Spleen (tissue), 11 donors: ENCODE data around the gene ITGAV. TPM values are rescaled to one million over a fixed set of nuclear protein-coding genes. Genes with fewer than 3 reads are reported as not detected.

ENCODE experiments used
- DNase-seq: peaks from one replicate; pipeline ENCODE4 v3.0.0-alpha.2; 2020
- H3K27ac ChIP-seq, 8 donors: fragments of 200-600 bp; sonication (generic) in 7 of 8; 1 replicate in 4 of 8; 2 replicates in 4 of 8; pipeline versions ENCODE4 v1.5.0 to v1.8.0; 2016 to 2021; ENCODE audit warnings: inconsistent platforms in 4 of 8, mild to moderate bottlenecking in 4 of 8, moderate library complexity in 1 of 8
- H3K27me3 ChIP-seq, 7 donors: fragments of 200-600 bp; sonication (generic) in 6 of 7; replicated peaks in 1 of 7; 1 replicate in 4 of 7; 2 replicates in 3 of 7; pipeline versions ENCODE4 v1.5.0 to v1.8.0; 2016 to 2021; ENCODE audit warnings: inconsistent platforms in 3 of 7, mild to moderate bottlenecking in 1 of 7
- H3K36me3 ChIP-seq, 6 donors: fragments of 200-600 bp; sonication (generic) in 5 of 6; 1 replicate in 4 of 6; 2 replicates in 2 of 6; pipeline versions ENCODE4 v1.5.0 to v1.8.0; 2016 to 2021; ENCODE audit warnings: inconsistent platforms in 2 of 6
- H3K4me1 ChIP-seq, 6 donors: fragments of 200-600 bp; sonication (generic) in 5 of 6; 1 replicate in 3 of 6; 2 replicates in 3 of 6; pipeline versions ENCODE4 v1.5.0 to v1.8.0; 2016 to 2021; ENCODE audit warnings: inconsistent platforms in 3 of 6
- H3K4me3 ChIP-seq, 8 donors: fragments of 200-600 bp; sonication (generic) in 7 of 8; 1 replicate in 4 of 8; 2 replicates in 4 of 8; pipeline versions ENCODE4 v1.5.0 to v1.8.0; 2016 to 2021; ENCODE audit warnings: inconsistent platforms in 4 of 8, mild to moderate bottlenecking in 4 of 8, moderate library complexity in 2 of 8
- H3K9me3 ChIP-seq, 8 donors: fragments of 200-600 bp; sonication (generic) in 7 of 8; 1 replicate in 4 of 8; 2 replicates in 4 of 8; pipeline versions ENCODE4 v1.5.0 to v1.8.0; 2016 to 2021; ENCODE audit warnings: inconsistent platforms in 4 of 8
- POLR2A ChIP-seq, 3 donors: fragments of 450-650 bp; IDR thresholded peaks; one replicate each; pipeline ENCODE4 v1.5.1; 2017; ENCODE audit warnings: antibody characterized with exemption in 3 of 3, mild to moderate bottlenecking in 1 of 3
- POLR2AphosphoS5 ChIP-seq, 3 donors: sonication (generic); formaldehyde crosslinking; IDR thresholded peaks; one replicate each; pipeline ENCODE4 v1.5.1; 2017; ENCODE audit warnings: antibody characterized with exemption in 3 of 3
- WGBS, 5 donors: extraction: QIAGEN DNeasy Blood & Tissue Kit in 3 of 5; methylation state at CpG; one replicate each; pipeline versions ENCODE4 v1.1.5 to v1.1.7; 2013 to 2018; 5-methylcytosine and 5-hydroxymethylcytosine counted together
- intact Hi-C: fragments of 100-400 bp; cut with DNase I; formaldehyde crosslinking; loops from one replicate; pipeline ENCODE4 v1.15.0; 2023; ENCODE audit warnings: low total_unique reads
- polyA plus RNA-seq, 3 donors: library from polyadenylated mRNA; stranded (reverse); fragments of 200-250 nt; gene quantifications; one replicate each; pipeline ENCODE4 v1.2.1, GENCODE V29; 2013
- total RNA-seq, 7 donors: library from RNA; depleted of rRNA in 3 of 7; stranded (reverse); fragments of >200 nt in 3 of 7; fragmentation: NEBNext Ultra II Directional in 4 of 7; extraction: Animal tissue kit (Norgen Biotek cat#: 25700) in 4 of 7; gene quantifications; one replicate each; pipeline versions ENCODE4 v1.1.0 to v1.2.1, GENCODE V29; 2016 to 2021
- TF ChIP-seq, protein P1 (sequence below), 11 experiments: fragments of 200-600 bp in 7 of 11; fragments of 450-650 bp in 4 of 11; sonication (generic) in 4 of 11; IDR thresholded peaks in 8 of 11; conservative IDR thresholded peaks in 3 of 11; 1 replicate in 7 of 11; 2 replicates in 4 of 11; pipeline versions ENCODE4 v1.4.0 to v1.8.0; 2016 to 2021; ENCODE audit warnings: antibody characterized with exemption in 11 of 11, inconsistent platforms in 4 of 11, mild to moderate bottlenecking in 1 of 11
- donor health status: healthy with polysubstance abuse.
- donor health status: DM: no; HTN: no; CAD: no; lungs with moderate emphysema.
- donor health status: DM: no; HTN: no; CAD: no.
- donor health status: Bipolar disorder and iron deficiency.
- donor health status: healthy.
- donor health status: DM: no; HTN: no; CAD: no.
- donor health status: DM: yes; HTN: yes; CAD: no.

Gene ITGAV
- total and polyA plus RNA-seq, 10 donors = 5.6 to 85.4 (median 60.8) TPM

DNA sequence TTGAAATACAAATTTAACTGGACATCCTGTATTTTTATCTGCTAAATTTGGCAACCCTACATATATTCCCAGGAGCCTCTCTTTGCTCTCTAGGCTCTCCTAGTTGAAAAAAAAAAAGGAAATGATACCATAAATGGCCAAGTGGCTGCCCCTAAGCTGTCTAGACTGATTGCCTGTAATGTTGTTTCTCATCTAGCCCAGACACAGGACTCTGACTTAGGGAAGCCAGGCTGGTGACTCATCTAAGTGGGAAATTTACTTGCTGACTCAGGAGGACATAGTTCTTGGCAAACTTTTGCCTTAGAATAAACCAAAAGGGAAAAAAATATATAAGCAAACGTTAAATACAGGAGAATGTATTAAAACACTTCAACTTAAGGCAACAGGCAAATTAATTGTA, 14.6 kb upstream of the ITGAV start:
- H3K36me3 ChIP-seq = no peaks in the 10 kb centered on the region
- intact Hi-C loops = no loop called here
- H3K27ac ChIP-seq = peak overlapping the region in 1 of 8 donors; percentile 0
- no peaks in the 10 kb centered on the region for H3K27me3 ChIP-seq
- TF ChIP-seq, protein P1, sequence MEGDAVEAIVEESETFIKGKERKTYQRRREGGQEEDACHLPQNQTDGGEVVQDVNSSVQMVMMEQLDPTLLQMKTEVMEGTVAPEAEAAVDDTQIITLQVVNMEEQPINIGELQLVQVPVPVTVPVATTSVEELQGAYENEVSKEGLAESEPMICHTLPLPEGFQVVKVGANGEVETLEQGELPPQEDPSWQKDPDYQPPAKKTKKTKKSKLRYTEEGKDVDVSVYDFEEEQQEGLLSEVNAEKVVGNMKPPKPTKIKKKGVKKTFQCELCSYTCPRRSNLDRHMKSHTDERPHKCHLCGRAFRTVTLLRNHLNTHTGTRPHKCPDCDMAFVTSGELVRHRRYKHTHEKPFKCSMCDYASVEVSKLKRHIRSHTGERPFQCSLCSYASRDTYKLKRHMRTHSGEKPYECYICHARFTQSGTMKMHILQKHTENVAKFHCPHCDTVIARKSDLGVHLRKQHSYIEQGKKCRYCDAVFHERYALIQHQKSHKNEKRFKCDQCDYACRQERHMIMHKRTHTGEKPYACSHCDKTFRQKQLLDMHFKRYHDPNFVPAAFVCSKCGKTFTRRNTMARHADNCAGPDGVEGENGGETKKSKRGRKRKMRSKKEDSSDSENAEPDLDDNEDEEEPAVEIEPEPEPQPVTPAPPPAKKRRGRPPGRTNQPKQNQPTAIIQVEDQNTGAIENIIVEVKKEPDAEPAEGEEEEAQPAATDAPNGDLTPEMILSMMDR (IDR thresholded peaks at IDR 0.05 in 8 of 11, conservative IDR thresholded peaks at IDR 0.05 in 3 of 11) = no peak
- no peak for TF ChIP-seq POLR2A (IDR thresholded peaks at IDR 0.05)
- peak in 1 of 3 donors; percentile 64 for TF ChIP-seq POLR2AphosphoS5 (IDR thresholded peaks at IDR 0.05)
- H3K9me3 ChIP-seq = no peaks in the 10 kb centered on the region
- peaks cover 0 to 14% (median 7%) of the 10 kb centered on the region in 6 donors for H3K4me1 ChIP-seq
- no peak for DNase-seq
- WGBS, 5 donors = 2 to 33% (median 9%) methylated on average over 1 of the region's 1 CpG
- H3K4me3 ChIP-seq = no peak overlapping the region

DNA sequence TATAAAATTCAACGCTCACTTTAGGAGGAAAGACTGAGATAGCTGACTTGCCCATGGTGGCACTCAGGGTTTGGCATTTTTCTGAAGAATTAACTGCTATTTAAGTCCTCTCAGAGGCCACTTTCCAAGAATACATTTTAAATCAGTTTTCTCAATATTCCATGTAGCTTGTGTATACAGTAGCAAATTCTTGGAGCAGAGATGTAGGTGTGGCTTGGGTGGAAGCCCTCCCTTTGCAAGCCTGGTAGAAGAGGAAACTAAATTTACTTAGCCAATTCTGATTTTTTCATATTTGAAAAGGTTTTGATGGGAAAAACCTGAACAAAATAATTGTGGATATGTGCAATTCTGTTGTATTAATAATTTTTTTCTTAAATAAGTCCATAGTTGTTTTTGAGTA, 14.0 kb upstream of the ITGAV start:
- Histone ChIP-seq H3K4me3 (no peak overlapping the region), H3K4me1 (peaks cover 0 to 14% (median 7%) of the 10 kb centered on the region in 6 donors), H3K27me3 (no peaks in the 10 kb centered on the region), H3K9me3 (no peaks in the 10 kb centered on the region), H3K36me3 (no peaks in the 10 kb centered on the region), H3K27ac (peak overlapping the region in 1 of 8 donors; percentile 0)
- DNase-seq = no peak
- TF ChIP-seq POLR2AphosphoS5 (IDR thresholded peaks at IDR 0.05) (no peak), POLR2A (IDR thresholded peaks at IDR 0.05) (no peak)
- TF ChIP-seq, protein P1 (IDR thresholded peaks at IDR 0.05 in 8 of 11, conservative IDR thresholded peaks at IDR 0.05 in 3 of 11) = no peak
- intact Hi-C loops = no loop called here
- WGBS, 5 donors = 88 to 95% (median 91%) methylated on average over 1 of the region's 1 CpG

DNA sequence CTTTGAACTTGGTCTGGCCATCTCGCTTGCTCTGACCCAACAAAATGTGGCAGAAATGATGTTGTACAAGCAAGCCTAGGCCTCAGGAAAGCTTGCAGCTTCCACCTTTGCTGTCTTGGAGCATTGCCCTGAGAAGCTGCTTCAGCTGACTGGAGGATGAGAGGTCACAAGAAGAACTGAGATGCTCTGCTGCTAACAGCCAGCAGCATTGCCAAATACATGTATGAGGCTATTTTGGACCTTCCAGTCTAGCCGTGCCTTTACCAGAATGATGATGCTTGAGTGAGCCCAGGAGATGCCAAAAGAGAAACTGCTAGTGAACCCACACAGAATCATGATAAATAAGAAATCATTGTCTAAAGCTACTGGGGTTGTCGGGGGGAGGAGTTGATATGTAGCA, 13.2 kb upstream of the ITGAV start:
- H3K36me3 ChIP-seq = no peaks in the 10 kb centered on the region
- H3K4me3 ChIP-seq = no peak overlapping the region
- peaks cover 0 to 14% (median 7%) of the 10 kb centered on the region in 6 donors for H3K4me1 ChIP-seq
- intact Hi-C loops = no loop called here
- TF ChIP-seq, protein P1 (IDR thresholded peaks at IDR 0.05 in 8 of 11, conservative IDR thresholded peaks at IDR 0.05 in 3 of 11) = no peak
- TF ChIP-seq POLR2AphosphoS5 (IDR thresholded peaks at IDR 0.05) = no peak
- no peak for TF ChIP-seq POLR2A (IDR thresholded peaks at IDR 0.05)
- no peak overlapping the region for H3K27ac ChIP-seq
- WGBS, 5 donors = 74 to 90% (median 85%) methylated on average over 3 of the region's 3 CpGs
- H3K9me3 ChIP-seq = no peaks in the 10 kb centered on the region
- no peaks in the 10 kb centered on the region for H3K27me3 ChIP-seq
- DNase-seq = no peak

DNA sequence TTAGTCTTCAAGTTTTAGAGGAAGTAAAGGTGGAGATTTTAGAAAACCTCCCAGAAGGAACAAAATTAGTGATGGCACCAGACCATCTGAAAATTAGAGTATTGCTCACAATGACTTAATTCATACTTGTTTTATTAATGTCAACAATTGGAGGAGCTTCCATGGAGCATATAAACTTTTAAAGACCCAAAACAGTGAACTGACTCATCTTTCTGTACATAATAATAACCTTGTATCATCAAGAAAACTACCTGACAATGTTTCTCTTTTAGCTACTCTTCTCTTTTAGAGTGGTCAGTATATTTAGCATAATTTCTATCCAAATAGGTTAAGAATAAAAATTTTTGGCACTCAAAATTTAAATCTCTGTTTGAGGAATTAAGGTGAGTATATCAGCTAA, 7.2 kb upstream of the ITGAV start:
- Histone ChIP-seq H3K9me3 (no peaks in the 10 kb centered on the region), H3K4me3 (no peak overlapping the region)
- DNase-seq = no peak

More for the DNA sequence above, 7.2 kb upstream of the ITGAV start:
- no peaks in the 10 kb centered on the region for H3K36me3 ChIP-seq
- intact Hi-C loops = no loop called here
- H3K27me3 ChIP-seq = no peaks in the 10 kb centered on the region
- TF ChIP-seq POLR2A (IDR thresholded peaks at IDR 0.05) (no peak), POLR2AphosphoS5 (IDR thresholded peaks at IDR 0.05) (no peak)
- TF ChIP-seq, protein P1 (IDR thresholded peaks at IDR 0.05 in 8 of 11, conservative IDR thresholded peaks at IDR 0.05 in 3 of 11) = no peak
- H3K4me1 ChIP-seq = no peaks in the 10 kb centered on the region
- H3K27ac ChIP-seq = no peak overlapping the region
